Right kidney (tissue), 1 donor: Measurements from ENCODE around the gene CD84.
"Not testable (repeated sequence)": the region's sequence is repeated elsewhere in the genome, so short reads cannot be mapped to it uniquely, and the experiment has no call there.

Experiments used
- DNase-seq: peaks from one replicate; pipeline ENCODE4 v3.0.0-alpha.2; 2016

The CD84 gene

DNA sequence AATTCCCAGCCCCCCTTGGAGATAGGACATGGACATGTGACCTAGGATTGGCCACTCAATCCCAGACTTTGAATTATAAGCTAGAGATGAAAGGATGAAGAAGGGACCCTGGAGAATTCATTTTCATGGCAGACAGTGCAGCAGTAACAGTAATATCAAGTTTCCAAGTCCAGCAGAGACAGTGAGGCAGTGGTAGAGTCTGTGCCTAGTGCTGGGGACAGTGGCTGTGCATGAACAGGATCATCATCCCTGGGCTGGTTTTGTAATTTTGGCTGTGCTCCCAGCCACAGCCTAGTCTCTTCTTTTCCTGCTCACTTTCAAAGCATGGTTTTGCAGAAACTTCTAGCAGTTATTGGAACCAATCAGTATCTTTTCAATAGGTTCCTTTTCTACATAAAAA, 29.6 kb upstream of the CD84 start:
- DNase-seq: no peak

DNA sequence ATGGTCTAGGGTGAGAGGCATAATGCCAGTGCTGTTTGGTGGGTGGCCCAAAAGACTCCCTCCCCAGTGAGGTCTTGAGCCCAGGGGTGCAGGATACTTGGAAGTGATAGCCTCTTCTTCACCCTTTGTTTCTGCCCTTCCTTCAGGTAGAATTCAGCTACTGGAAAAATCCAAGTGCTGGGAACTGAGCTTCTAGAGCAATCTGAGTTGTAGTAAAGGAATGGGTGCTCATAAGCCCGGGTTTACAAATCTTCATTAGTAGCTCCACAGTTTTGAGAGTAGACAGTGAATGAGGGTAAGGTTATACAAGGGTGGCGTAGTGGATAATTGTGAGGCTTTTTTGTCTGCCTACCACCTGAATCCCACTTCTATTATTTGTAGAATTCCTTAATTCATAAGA, 29.2 kb upstream of the CD84 start:
- DNase-seq: no peak

DNA sequence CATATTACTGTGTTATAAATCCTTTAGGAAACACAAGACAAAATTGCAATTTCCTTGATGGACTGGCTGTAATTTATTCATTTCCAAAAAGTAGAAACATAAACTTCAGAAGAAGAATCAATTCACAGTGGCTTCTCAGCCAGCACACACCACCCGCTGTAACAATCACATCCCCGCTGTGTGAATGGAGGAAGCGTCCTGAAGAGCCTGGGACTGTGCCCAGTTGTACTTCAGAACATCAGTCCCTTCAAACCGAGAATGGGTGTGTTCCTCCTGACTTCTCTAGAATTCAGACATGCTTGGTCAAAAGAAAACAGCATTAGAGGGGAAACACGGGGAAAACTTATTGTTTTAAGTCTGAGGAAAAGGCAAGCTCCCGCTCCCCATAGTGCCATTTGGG, 28.8 kb upstream of the CD84 start:
- DNase-seq: no peak

DNA sequence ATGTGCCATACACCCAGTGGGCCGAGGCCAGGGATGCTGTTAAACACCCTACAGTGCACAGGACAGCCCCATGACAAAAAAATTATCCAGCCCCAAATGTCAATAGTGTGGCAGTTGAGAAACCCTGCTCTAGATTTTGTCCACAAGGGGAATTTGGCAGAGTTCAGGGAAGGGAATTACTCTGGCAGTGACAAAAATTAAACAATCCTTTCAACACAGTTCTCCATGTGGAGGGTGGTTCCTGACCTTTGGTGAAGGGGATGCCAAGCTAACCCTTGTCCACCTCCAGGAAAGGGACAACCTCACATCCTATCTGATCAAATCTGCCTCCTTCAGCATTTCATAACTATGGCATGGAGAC, 28.4 kb upstream of the CD84 start:
- DNase-seq: no peak

DNA sequence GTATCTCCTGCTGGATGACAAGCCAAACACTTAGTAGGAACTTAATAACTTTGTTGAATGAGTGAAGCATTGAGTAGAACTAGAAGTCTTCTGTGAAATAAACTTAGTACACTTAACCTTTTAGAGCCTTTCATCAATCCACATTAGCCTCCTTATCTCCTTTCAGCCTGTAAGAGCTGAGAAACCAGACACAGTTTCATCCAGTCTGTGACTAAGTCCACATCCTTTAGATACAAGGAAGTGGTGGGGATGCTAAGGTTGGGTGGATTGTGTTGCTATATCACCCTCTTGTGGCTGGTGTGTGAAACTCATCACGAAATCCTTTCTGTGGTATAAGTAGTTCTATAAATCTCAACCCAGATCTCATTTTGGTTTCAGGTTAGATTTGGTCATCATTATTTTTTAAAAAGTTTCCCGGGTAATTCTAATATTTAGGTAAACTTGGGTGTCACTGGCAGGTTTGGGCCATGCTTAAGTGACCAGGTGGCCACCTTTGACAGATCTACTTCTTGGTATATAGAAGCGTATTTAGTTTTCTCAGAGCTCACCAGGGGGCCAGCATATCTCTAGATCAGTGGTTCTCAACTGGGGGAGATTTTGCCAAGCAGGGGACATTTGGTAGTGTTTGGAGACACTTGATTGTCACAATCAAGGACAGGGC, 27.8 kb upstream of the CD84 start:
- no peak for DNase-seq

DNA sequence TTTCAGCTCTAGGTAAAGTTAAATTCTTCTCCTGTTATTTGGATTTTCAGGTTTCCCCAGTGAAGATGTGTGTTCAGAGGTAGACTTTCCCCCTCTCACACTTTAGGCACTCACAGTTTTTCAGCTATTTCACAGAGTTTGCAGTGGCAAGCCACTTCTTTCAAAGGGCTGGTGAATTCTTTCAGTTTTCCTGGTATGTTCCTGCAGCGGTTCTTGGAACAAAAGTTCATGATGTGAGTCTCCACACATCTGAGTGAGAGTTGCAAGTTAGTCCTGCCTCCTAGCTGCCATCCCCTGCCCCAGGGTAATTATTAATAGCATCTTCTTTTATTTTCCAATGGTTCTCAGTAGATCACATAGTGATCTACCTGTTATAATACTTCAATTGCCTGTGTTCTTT, 27.3 kb upstream of the CD84 start:
- no peak for DNase-seq

DNA sequence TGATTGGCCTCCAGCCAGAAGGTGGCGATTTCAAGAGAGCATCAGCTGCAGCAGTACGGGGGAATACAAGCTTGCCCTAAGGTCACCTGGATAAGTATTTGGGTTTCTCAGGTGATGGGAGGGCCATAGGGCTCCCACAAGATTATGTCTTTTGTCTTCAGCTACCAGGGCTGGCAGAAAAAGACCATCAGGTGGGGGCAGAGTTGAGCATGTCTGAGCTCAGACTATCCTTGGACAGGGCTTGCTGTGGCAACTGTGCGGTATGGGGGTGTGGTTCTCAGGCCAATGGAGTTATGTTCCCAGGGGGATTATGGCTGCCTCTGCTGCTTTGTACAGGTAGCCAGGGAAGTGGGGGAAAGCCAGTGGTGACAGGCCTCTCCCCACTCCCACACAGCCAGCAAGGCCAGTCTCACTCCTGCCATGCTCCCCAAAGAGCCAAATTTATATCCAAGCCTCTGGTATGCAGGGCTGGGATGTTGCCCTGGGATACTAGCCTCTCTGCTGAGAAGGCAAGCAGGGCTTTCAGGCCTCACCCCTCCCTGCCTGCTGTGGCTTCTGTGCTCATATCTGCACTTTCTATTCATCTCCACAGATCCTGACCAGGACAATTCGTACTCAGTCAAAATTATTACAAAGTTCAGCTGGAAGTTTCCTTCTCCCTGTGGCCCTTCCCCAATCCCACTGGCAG, 26.6 kb upstream of the CD84 start:
- no peak for DNase-seq

DNA sequence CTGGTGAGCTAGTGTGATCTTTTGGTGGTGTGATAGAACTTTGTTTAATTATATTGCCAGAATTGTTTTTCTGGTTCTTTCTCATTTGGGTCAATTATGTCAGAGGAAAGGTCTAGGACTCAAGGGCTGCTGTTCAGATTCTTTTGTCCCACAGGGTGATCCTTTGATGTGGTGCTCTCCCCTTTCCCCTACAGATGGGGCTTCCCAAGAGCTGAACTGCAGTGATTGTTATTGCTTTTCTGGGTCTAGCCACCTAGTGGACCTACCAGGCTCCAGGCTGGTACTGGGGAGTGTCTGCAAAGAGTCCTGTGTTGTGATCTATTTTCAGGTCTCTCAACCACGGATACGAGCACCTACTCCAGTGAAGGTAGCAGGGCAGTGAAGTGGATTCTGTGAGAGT, 25.9 kb upstream of the CD84 start:
- DNase-seq: no peak

DNA sequence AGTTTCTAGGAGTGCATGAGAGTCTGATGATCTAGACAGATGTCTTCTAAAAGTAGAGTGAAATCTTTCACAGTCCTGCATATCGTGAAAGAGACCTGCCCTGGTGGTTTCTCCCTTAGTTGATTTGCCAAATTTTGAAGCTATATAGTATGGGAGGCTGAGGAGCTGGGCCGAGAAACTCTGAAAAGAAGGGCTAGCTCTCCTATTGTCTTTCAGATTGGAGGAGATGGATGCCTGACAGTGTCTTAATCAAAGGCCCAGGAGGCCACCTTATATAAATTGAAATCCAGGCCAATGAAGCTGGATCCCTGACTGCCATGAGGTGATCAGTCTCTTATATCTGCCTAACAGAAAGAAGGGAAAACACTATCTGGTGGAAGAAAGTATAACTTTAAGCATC, 18.4 kb upstream of the CD84 start:
- DNase-seq: no peak

DNA sequence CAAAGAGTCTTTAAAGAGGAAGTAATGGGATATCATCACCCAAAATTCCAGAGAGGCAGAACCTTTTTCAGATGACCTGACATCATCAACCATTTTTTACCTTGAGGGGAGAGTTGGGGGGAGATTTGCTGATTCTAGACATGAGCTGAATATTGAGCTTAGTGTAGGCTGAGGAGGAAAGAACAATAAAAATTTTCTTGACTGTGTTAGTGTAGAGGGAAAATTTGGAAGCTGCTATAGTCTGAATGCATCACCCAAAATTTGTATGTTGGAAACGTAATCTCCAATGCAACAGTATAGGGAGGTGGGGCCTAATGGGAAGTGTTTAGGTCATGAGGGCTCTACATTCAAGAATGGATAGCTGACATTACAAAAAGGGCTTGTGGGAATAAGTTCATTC, 17.8 kb upstream of the CD84 start:
- DNase-seq: no peak

DNA sequence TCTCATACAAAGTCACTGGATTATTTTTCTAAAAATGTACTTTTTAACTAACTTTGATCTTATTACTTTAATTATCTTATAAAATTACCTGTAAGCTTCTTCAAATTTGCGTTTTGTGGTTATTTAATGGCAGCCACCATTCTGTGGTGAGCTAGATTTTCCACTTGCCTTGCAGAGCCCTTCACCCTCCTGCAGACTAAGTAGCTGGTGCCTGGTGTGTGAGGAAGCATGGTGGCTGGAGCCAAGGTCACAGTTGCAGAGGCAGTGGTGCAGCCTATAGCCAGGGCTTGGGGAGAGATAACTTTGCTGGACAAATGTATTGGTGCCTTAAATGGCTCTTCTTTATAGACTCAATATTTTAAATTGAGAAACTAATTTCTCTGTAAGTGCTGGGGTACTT, 11.2 kb upstream of the CD84 start:
- no peak for DNase-seq

DNA sequence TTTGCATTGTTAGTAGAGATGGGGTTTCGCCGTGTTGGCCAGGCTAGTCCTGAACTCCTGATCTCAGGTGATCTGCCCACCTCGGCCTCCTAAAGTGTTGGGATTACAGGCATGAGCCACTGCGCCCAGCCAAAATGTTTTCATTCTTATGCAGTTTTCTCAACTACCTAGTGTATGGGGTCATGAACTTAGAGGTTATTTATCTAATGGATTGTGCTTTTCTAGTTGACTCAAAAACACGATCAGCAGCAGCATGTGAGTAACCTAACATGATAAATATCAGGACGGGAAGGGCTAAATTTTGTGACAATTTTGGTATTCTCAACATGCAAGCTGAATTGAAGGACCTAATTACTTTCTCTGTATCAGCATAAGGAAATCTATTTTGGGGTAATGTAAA, 9.2 kb upstream of the CD84 start:
- no peak for DNase-seq

DNA sequence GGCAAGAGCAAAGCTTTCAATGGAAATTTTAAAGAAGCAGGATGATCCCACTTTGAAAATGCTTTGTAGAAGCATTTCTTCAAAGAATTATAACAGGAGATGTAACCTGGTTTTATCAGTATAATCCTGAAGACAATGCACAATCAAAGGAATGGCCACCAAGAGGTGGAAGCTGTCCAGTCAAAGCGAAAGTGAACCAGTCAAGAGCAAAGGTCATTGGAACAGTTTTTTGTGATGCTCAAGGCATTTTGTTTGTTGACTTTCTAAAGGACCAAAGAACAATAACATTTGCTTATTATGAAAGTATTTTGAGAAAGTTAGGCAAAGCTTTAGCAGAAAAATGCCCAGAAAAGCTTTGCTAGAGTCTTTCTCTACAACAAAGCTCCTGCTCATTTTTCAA, 5.5 kb upstream of the CD84 start:
- DNase-seq: no peak

DNA sequence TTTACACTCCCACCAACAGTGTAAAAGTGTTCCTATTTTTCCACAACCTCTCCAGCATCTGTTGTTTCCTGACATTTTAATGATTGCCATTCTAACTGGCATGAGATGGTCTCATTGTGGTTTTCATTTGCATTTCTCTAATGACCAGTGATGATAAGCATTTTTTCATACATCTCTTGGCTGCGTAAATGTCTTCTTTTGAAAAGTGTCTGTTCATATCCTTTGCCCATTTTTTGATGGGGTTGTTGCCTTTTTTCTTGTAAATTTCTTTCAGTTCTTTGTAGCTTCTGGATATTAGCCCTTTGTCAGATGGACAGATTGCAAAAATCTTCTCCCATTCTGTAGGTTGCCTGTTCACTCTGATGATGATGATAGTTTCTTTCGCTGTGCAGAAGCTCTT, 3.7 kb upstream of the CD84 start:
- not testable (repeated sequence) for DNase-seq

DNA sequence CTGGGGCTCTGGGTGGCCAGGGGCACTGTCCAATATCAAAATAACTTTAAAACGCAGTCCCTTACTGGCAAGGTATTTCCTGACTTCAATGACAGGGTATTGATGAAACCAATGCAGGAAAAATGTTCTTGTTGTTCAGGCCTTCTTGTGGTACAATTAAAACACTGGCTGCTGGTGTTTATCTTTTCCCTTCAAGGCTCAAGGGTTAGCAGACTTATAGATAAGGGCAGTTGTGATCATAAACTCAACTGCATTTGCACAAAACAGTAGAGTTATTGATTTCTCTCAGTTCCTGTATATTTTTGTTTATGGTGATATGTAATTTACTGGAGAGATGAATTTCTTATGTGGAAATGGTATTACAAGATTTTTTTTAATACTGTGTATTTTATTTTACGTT, 2.7 kb upstream of the CD84 start:
- DNase-seq: no peak

DNA sequence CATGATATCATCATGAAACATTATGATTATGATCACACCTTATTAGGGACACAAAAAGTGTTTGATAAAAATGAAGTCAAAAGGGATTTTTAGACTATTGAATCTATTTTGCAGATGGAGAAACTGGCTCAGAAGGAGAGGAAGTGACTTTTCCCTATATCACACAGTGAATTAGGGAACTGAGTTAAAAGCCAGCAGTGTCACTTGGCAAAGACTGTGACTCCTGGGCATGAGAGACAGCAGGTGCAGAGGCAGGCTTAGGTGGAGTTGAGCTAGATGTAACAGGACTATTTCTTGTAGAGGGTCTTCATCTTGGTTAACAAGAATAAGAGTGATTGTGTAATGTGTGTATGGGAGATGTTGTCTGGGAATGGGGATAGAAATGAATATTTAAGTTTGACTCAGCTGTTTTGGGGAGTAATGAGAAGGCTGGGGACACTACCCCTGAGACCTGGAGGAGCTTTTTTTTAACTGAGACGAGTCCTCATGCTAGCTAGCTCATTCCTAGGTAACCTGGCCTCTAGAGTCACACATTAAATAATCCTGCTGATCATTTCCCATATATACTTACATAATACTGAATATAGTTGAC, 1.0 kb upstream of the CD84 start:
- no peak for DNase-seq

DNA sequence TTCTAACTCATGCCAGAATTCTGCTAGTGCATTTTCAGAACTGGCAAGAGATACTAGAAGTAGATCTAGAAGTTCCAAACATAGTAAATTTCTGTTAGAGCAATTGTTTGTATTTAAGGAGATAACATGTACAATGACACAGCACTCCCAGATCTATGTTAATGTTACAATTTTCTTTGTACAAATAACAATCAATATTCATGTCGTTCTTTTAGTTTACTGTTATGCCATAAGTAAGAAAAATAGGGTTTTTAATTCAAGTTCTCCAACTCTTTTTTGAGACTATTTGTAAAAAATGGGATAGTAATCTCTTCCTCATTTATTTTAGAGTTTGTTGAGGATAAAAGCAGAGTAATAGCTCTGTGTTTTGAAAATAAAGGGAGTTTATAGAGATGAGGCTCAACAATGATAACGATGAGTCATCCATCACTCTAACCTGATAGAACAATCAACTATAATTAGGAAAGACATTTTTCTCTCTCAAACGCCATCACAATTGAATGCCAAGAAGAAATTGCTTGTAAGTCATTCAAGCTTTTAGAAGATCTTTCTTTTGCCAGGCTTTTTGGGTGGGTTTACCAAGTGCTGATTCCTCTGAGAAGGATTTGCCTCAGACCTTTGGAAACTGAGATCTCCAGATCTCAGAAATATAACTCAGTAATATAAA, 638 bp downstream of the CD84 start:
- no peak for DNase-seq

DNA sequence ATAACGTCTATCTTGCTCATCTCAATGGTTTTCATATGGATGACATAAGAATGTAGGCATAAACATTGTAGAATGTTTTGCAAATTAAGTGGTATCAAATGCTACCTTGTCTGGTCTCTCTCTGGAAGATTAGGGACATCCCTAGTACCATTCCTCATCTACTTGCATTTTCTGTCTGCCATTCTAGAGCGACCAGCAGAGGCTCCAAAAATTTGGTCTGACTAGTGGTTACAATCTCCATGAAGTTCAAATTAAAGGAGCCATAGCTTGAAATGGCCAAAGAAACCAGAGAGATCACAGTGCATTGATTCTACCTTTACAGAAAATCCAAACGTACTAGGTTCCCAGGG, 1.1 kb downstream of the CD84 start:
- DNase-seq: no peak

DNA sequence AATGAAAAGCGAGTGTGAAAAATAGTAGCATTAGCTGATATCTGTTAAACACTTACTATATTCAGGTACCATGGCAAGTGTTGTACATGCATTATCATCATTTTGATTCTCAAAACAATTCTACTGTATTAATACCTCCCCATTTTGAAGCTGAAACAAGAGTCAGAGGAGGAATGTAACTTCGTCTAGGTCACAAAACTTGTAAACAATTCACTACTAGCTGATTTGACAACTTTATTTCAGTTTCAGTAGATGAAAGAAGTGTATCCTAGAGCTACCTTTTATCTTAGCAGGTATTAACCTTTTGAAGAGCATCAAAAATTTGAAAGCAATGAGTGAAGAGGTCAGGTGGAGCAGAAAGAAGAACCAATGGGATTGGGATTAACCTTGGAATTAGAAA, 1.6 kb downstream of the CD84 start:
- DNase-seq: no peak

DNA sequence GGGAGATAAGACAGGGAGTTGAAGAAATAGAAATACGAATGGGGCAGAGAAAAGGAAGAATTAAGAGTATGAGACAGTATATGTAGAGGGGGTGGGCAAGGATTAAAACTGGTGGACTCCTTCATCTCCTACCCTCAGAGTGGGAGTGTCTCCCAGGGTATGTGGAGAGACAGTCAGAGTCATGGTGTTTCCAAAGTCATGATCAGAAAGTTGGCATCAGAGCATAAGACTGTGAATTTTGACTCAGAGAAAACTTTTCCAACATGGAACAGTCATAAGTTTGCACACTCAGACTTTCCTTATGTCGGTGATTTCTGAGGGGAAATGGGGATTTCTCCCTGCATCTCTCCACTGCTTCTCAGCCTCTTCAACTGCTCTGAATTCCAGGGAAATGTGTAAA, 2.4 kb downstream of the CD84 start:
- DNase-seq: no peak

DNA sequence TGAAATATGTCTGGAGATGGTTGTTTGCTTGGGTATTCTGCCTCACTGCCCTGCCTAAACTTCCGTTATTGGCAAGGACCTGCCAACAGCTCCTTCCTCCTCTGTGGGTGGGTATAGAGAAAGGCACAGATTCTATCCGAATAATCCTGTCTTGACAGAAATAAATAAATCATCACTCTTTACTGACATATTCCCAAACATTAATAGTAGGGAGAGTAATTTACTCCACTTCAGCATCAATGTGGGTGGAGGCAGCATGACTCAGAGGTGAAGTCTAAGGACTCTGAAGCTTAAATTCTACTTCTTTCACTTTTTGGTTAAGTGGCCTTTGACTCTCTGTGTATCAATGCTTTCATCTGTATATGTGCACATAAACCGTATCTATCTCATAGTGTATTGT, 2.9 kb downstream of the CD84 start:
- no peak for DNase-seq

DNA sequence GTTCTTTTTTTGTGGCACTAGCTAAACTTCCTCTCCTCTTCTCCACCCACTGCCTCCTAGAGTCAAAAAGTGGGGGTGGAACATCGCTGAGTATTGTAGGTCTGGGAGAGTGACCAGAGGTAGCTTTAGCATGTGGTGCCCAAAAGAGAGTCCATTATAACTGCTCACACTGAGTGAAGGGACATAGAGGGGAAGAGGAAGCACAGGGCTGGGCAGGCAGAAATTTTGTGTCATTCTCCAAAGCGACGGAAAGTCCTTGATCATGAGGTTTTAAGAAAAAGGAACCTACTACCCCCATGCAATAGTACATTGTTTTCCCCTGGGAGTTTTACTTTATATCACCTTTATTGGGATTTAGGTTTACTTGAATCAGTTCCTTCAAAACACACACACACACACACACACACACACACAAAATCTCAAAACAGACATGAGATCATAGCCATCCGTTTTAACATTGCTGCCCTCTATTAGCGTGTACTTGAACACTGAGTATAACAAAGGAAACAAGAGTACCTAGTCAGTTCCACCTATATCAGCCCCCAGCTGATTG, 4.1 kb downstream of the CD84 start:
- DNase-seq: no peak

DNA sequence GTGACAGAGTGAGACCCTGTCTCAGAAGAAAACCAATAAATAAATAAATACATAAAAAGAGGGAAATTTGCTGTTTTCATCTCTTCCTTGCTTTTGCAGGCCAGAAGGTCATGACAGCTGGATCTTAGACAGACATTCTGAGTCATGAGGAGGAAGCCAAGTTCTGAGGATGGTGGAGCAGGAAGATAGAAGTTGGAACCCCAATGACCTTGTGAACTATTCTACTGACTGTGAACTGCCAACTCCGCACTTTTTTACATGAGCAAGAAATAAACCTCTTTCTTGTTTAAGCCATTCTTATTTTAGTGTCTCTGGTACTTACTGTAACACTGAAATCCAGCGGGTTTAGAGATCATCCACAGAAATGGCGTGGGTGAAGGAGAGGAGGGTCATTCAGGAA, 8.5 kb downstream of the CD84 start:
- DNase-seq: no peak

DNA sequence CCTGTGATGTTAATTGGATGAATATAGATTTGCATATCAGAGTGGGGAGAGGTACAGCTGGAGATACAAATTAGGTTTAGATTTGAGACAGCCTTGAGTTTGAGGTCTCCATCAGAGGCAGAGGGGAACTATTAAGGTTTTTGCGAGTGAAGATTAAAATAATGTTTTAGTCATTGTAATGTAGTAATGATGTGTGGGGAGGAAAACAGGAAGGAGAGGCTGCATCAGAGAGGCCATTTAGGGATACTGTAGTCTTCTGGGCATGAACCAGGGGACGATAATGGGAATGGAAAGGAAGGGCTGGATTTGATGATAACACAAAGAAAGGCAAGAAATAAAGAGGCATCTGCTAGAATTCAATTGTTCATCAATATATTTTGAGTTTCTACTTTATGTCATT, 9.5 kb downstream of the CD84 start:
- no peak for DNase-seq
